ENCODE measurements around the gene HMOX1.
"Not testable (repeated sequence)": the region's sequence is repeated elsewhere in the genome, so short reads cannot be mapped to it uniquely, and the experiment has no call there.

The HMOX1 gene

GRCh38 chr22:35350539-35351503, 30.1 kb upstream of the HMOX1 start:
- peak; percentile 95 for DNase-seq (ENCODE audit: low spot score)

- peak; percentile 61 for DNase-seq (ENCODE audit: low spot score)
Measured at GRCh38 chr22:35352214-35353111, 28.4 kb upstream of the HMOX1 start.

GRCh38 chr22:35353318-35353717, 27.6 kb upstream of the HMOX1 start:
- no peak for DNase-seq (ENCODE audit: low spot score)

GRCh38 chr22:35354068-35354467, 26.8 kb upstream of the HMOX1 start:
- no peak for DNase-seq (ENCODE audit: low spot score)

- DNase-seq (ENCODE audit: low spot score): no peak
Measured at GRCh38 chr22:35357883-35358621, 22.8 kb upstream of the HMOX1 start.

GRCh38 chr22:35359380-35360065, 21.4 kb upstream of the HMOX1 start:
- DNase-seq (ENCODE audit: low spot score): no peak

GRCh38 chr22:35361001-35361558, 19.8 kb upstream of the HMOX1 start:
- DNase-seq (ENCODE audit: low spot score): no peak

- no peak for DNase-seq (ENCODE audit: low spot score)
Measured at GRCh38 chr22:35363566-35364086, 17.3 kb upstream of the HMOX1 start.

GRCh38 chr22:35364230-35364629, 16.7 kb upstream of the HMOX1 start:
- not testable (repeated sequence) for DNase-seq (ENCODE audit: low spot score)

GRCh38 chr22:35367331-35367886, 13.5 kb upstream of the HMOX1 start:
- DNase-seq (ENCODE audit: low spot score): no peak

- no peak for DNase-seq (ENCODE audit: low spot score)
Measured at GRCh38 chr22:35368386-35368785, 12.5 kb upstream of the HMOX1 start.

GRCh38 chr22:35369996-35370395, 10.9 kb upstream of the HMOX1 start:
- no peak for DNase-seq (ENCODE audit: low spot score)

- no peak for DNase-seq (ENCODE audit: low spot score)
Measured at GRCh38 chr22:35373781-35374180, 7.1 kb upstream of the HMOX1 start.

- DNase-seq (ENCODE audit: low spot score): no peak
Measured at GRCh38 chr22:35375031-35375430, 5.9 kb upstream of the HMOX1 start.

GRCh38 chr22:35375526-35375925, 5.4 kb upstream of the HMOX1 start:
- no peak for DNase-seq (ENCODE audit: low spot score)

GRCh38 chr22:35376728-35377472, 4.0 kb upstream of the HMOX1 start:
- peak; percentile 89 for DNase-seq (ENCODE audit: low spot score)

GRCh38 chr22:35377735-35378134, 3.2 kb upstream of the HMOX1 start:
- DNase-seq (ENCODE audit: low spot score): no peak

GRCh38 chr22:35378621-35379020, 2.3 kb upstream of the HMOX1 start:
- DNase-seq (ENCODE audit: low spot score): no peak

GRCh38 chr22:35379146-35379993, 1.5 kb upstream of the HMOX1 start:
- no peak for DNase-seq (ENCODE audit: low spot score)

Data from iPS-NIHi11 (cell line).